ENCODE results near the gene IFI6.
A peak's percentile ranks its signal among the peaks of the same experiment; 100 is the strongest.

IFI6 gene

GRCh38 chr1:27617420-27617819, 54.6 kb downstream of the IFI6 start:
- no peak overlapping the region for H3K4me3 ChIP-seq
- H3K27ac ChIP-seq, result peak overlapping the region in 11 of 21 experiments; percentile 29 to 84 (median 63)

GRCh38 chr1:27616441-27616840, 55.6 kb downstream of the IFI6 start:
- Histone ChIP-seq H3K27ac (peak overlapping the region in 5 of 21 experiments; percentile 37 to 84 (median 77)), H3K4me3 (no peak overlapping the region)
